Gastrocnemius medialis (tissue), 4 donors: ENCODE data around the gene ZNF541. TPM values are rescaled to one million over a fixed set of nuclear protein-coding genes. Genes with fewer than 3 reads are reported as not detected.

Experiments used
- ATAC-seq, 2 donors: fragments of 150-250 bp; one replicate each; pipeline ENCODE4 v1.9.1; 2016
- DNase-seq, 2 donors: peaks; one replicate each; pipeline ENCODE4 v3.0.0-alpha.2; 2019
- H3K27ac ChIP-seq, 4 donors: fragments of 200-600 bp; sonication (generic); 1 replicate in 1 of 4; 2 replicates in 3 of 4; pipeline ENCODE4 v1.5.1; 2016 to 2018; ENCODE audit warnings: mild to moderate bottlenecking in 2 of 4, moderate library complexity in 1 of 4
- H3K27me3 ChIP-seq, 3 donors: fragments of 200-600 bp; sonication (generic) in 2 of 3; 1 replicate in 1 of 3; 2 replicates in 2 of 3; pipeline versions ENCODE4 v1.5.1 to v1.6.0; 2016 to 2019; ENCODE audit warnings: mild to moderate bottlenecking in 1 of 3, moderate library complexity in 1 of 3
- H3K36me3 ChIP-seq, 2 donors: fragments of 200-600 bp; sonication (generic) in 1 of 2; one replicate each; pipeline ENCODE4 v1.5.1; 2017 to 2018
- H3K4me1 ChIP-seq, 2 donors: fragments of 200-600 bp; sonication (generic) in 1 of 2; one replicate each; pipeline ENCODE4 v1.5.1; 2016 to 2017; ENCODE audit warnings: mild to moderate bottlenecking in 2 of 2
- H3K4me3 ChIP-seq, 4 donors: fragments of 200-600 bp; sonication (generic) in 3 of 4; 1 replicate in 1 of 4; 2 replicates in 3 of 4; pipeline ENCODE4 v1.5.1; 2016 to 2019; ENCODE audit warnings: mild to moderate bottlenecking in 2 of 4
- H3K9me3 ChIP-seq, 3 donors: fragments of 200-600 bp; sonication (generic) in 2 of 3; 1 replicate in 1 of 3; 2 replicates in 2 of 3; pipeline ENCODE4 v1.5.1; 2016 to 2019
- POLR2A ChIP-seq, 2 donors: fragments of 450-650 bp; IDR thresholded peaks; one replicate each; pipeline ENCODE4 v1.6.1; 2017; ENCODE audit warnings: antibody characterized with exemption in 2 of 2, mild to moderate bottlenecking in 2 of 2, moderate library complexity in 2 of 2
- in situ Hi-C, 4 donors: fragments of 200-750 bp; cut with MboI; loops; one replicate each; pipeline versions ENCODE4 v1.15.0 to v1.8.0; 2017; ENCODE audit warnings: low sequenced_read_pairs in 4 of 4
- intact Hi-C: fragments of 100-400 bp; cut with DNase I; formaldehyde crosslinking; loops from one replicate; pipeline ENCODE4 v1.15.1; 2023; ENCODE audit warnings: low total_unique reads
- total RNA-seq, 4 donors: library from RNA; depleted of rRNA; stranded (reverse); fragments of >200 nt; gene quantifications; one replicate each; pipeline versions ENCODE4 v1.1.0 to v1.2.3, GENCODE V29; 2016
- TF ChIP-seq, protein P1 (sequence below), 5 experiments: fragments of 450-650 bp in 3 of 5; fragments of 200-600 bp in 2 of 5; sonication (generic) in 2 of 5; IDR thresholded peaks in 4 of 5; conservative IDR thresholded peaks in 1 of 5; 1 replicate in 4 of 5; 2 replicates in 1 of 5; pipeline ENCODE4 v1.5.1; 2016 to 2019; ENCODE audit warnings: antibody characterized with exemption in 5 of 5, mild to moderate bottlenecking in 3 of 5, moderate library complexity in 3 of 5

Gene ZNF541
- total RNA-seq, 4 donors from 2014 or later: not detected

DNA sequence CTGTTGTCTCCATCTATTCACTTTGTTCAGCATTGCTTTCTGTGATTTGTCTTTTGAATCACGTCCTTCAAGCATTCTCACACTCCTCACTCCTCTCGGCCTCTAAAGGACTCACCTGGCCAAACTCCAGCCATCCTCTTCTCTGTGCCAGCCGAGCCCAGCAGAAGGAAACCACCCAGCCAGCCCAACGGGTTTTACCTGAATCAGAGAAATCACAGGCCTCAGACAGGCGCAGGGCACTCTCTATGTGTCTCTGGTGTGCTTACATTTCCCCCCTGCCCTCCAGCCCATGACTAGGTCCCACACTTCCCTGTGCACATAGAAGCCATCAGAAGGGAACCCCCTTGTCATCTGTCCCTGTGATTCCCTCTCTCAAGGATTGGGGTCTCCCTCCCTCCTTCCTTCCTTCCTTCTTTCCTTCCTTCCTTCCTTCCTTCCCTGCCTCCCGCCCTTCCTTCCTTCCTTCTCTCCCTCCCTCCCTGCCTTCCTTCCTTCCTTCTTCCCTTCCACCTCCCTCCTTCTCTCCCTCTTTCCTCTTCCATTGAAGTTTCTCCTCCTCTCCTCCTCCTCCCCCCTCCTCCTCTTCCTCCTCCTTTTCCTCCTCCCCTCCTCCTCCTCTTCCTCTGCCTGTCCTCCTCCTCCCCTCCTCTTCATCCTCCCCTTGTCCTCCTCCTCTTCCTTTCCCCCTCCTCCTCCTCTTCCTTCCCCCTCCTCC lies 8.8 kb upstream of the ZNF541 start:
- intact Hi-C loops: no loop called here

DNA sequence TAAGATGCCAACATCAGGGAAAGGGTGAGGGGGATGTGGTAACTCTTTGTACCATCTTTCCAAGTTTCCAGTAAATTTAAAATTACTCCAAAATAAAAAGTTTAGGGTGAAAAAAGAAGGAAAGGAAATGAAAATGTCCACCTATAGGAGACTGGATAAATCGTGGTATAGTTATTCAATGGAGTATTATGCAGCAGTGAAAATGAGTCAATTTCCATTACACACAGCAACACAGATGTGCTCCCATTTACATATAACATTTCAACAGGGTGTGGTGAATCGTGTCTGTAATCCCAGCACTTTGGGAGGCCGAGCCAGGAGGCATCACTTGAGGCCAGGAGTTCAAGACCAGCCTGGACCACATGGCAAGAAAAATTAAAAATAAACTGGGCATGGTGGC lies 7.4 kb upstream of the ZNF541 start:
- H3K27ac ChIP-seq: no peak overlapping the region
- ATAC-seq (no peak), DNase-seq (no peak)
- no peaks in the 10 kb centered on the region for H3K36me3 ChIP-seq
- no peaks in the 10 kb centered on the region for H3K9me3 ChIP-seq
- intact Hi-C loops: no loop called here
- H3K4me1 ChIP-seq: no peaks in the 10 kb centered on the region
- in situ Hi-C loops: no loop called here
- H3K27me3 ChIP-seq: no peaks in the 10 kb centered on the region
- no peak for TF ChIP-seq POLR2A (IDR thresholded peaks at IDR 0.05)
- TF ChIP-seq, protein P1, sequence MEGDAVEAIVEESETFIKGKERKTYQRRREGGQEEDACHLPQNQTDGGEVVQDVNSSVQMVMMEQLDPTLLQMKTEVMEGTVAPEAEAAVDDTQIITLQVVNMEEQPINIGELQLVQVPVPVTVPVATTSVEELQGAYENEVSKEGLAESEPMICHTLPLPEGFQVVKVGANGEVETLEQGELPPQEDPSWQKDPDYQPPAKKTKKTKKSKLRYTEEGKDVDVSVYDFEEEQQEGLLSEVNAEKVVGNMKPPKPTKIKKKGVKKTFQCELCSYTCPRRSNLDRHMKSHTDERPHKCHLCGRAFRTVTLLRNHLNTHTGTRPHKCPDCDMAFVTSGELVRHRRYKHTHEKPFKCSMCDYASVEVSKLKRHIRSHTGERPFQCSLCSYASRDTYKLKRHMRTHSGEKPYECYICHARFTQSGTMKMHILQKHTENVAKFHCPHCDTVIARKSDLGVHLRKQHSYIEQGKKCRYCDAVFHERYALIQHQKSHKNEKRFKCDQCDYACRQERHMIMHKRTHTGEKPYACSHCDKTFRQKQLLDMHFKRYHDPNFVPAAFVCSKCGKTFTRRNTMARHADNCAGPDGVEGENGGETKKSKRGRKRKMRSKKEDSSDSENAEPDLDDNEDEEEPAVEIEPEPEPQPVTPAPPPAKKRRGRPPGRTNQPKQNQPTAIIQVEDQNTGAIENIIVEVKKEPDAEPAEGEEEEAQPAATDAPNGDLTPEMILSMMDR (IDR thresholded peaks at IDR 0.05 in 4 of 5, conservative IDR thresholded peaks at IDR 0.05 in 1 of 5): no peak
- no peak overlapping the region for H3K4me3 ChIP-seq

More for the DNA sequence above, 8.8 kb upstream of the ZNF541 start:
- H3K27ac ChIP-seq: no peak overlapping the region
- H3K36me3 ChIP-seq: no peaks in the 10 kb centered on the region
- in situ Hi-C loops: no loop called here
- no peaks in the 10 kb centered on the region for H3K27me3 ChIP-seq
- no peak overlapping the region for H3K4me3 ChIP-seq
- ATAC-seq (no peak), DNase-seq (no peak)
- no peaks in the 10 kb centered on the region for H3K9me3 ChIP-seq
- H3K4me1 ChIP-seq: no peaks in the 10 kb centered on the region
- TF ChIP-seq, protein P1 (IDR thresholded peaks at IDR 0.05 in 4 of 5, conservative IDR thresholded peaks at IDR 0.05 in 1 of 5): no peak
- no peak for TF ChIP-seq POLR2A (IDR thresholded peaks at IDR 0.05)

DNA sequence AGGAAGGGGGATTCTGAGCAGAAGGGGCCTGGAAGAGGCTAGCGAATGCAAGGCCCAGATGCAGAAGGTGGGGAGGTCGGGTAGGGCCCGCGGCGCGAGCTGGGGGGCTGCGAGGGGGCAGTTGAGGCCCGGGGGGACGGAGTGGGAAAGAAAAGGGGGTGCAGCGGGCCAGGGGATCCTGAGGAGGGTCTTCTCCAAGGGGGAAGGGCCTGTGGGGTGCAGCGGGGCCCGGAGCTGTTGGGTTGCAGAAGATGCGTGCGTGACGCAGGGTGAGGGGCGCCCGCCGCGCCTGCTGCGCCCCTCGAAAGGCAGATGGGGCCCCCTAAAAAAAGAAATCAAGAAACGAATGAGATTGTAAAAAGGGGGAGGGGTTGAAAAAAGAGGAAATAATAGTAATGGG lies 313 bp downstream of the ZNF541 start:
- Histone ChIP-seq H3K27ac (no peak overlapping the region), H3K4me3 (no peak overlapping the region), H3K4me1 (no peaks in the 10 kb centered on the region), H3K9me3 (no peaks in the 10 kb centered on the region), H3K27me3 (peaks cover 17 to 25% (median 22%) of the 10 kb centered on the region in 3 donors), H3K36me3 (no peaks in the 10 kb centered on the region)
- intact Hi-C loops: no loop called here
- ATAC-seq (no peak), DNase-seq (no peak)
- TF ChIP-seq POLR2A (IDR thresholded peaks at IDR 0.05): no peak
- TF ChIP-seq, protein P1 (IDR thresholded peaks at IDR 0.05 in 4 of 5, conservative IDR thresholded peaks at IDR 0.05 in 1 of 5): no peak
- in situ Hi-C loops: no loop called here

DNA sequence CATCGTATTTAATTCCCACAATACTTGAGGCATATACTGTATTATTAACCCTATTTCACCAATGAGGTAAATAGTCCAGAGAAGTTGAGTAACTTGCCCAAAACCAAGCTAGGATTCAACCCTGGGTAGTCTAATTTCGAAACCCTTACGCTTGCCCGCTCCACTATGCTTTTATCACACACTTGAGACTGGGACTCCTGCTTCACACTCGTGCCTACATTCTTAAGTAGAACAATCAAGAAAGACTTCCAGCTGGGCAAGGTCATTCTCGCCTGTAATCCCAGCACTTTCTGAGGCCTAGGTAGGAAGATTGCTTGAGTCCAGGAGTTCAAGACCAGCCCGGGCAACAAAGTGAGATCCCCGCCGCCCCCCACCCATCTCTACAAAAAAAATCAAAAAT lies 3.6 kb downstream of the ZNF541 start:
- in situ Hi-C loops: no loop called here
- DNase-seq (no peak), ATAC-seq (no peak)
- H3K27ac ChIP-seq: no peak overlapping the region
- no peak overlapping the region for H3K4me3 ChIP-seq
- H3K4me1 ChIP-seq: no peaks in the 10 kb centered on the region
- peaks cover 17 to 25% (median 22%) of the 10 kb centered on the region in 3 donors for H3K27me3 ChIP-seq
- intact Hi-C loops: no loop called here
- no peaks in the 10 kb centered on the region for H3K9me3 ChIP-seq
- TF ChIP-seq, protein P1 (IDR thresholded peaks at IDR 0.05 in 4 of 5, conservative IDR thresholded peaks at IDR 0.05 in 1 of 5): no peak
- no peak for TF ChIP-seq POLR2A (IDR thresholded peaks at IDR 0.05)
- no peaks in the 10 kb centered on the region for H3K36me3 ChIP-seq

DNA sequence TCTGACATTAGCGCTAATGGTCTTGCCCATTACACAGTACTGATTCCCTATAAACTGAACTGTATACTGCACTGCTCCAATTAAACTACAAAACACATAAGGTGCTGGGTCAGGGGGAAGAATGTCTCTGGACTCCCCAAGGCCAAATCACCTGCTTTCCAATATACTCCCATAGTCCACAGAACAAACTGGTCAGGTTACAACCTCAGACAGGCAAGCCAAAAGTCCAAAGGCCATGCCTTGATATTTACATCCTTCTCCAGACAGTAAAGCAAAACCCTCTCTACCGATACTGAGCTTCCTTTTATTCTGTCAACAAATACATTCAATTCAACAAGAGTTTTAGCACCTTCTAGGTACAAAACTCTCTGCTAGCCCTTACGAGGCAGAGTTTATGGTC lies 8.9 kb downstream of the ZNF541 start:
- Histone ChIP-seq H3K4me1 (no peaks in the 10 kb centered on the region), H3K36me3 (no peaks in the 10 kb centered on the region), H3K4me3 (no peak overlapping the region), H3K9me3 (no peaks in the 10 kb centered on the region), H3K27ac (no peak overlapping the region), H3K27me3 (no peaks in the 10 kb centered on the region)
- intact Hi-C loops: no loop called here
- no peak for DNase-seq
- in situ Hi-C loops: no loop called here
- TF ChIP-seq, protein P1 (IDR thresholded peaks at IDR 0.05 in 4 of 5, conservative IDR thresholded peaks at IDR 0.05 in 1 of 5): no peak
- no peak for ATAC-seq
